Loucy (cell line): ENCODE data around the gene TNIP2.

ENCODE experiments used
- CTCF ChIP-seq: fragments of 200-600 bp; sonication (generic); conservative IDR thresholded peaks from 2 replicates; pipeline ENCODE4 v1.5.1; 2014; ENCODE audit warnings: mild to moderate bottlenecking, antibody characterized with exemption, low read length
- EZH2phosphoT487 ChIP-seq: fragments of 200-600 bp; IDR thresholded peaks from 2 replicates; pipeline ENCODE4 v1.6.1; 2018; ENCODE audit warnings: antibody characterized with exemption, mild to moderate bottlenecking, moderate library complexity, borderline replicate concordance

- TF ChIP-seq CTCF (no peak), EZH2phosphoT487 (no peak)
These were observed 25.8 kb upstream of the TNIP2 start for GRCh38 chr4:2781911-2782310.
